ENCODE data around the gene FGF8. TPM values are rescaled to one million over a fixed set of nuclear protein-coding genes. Genes with fewer than 3 reads are reported as not detected.

FGF8 gene
- total and polyA plus RNA-seq, 2 of the 4 experiments (the other 2 are of a cell fraction) = 0.17 TPM; not detected in 1

- Histone ChIP-seq H3K27ac (ENCODE audit: insufficient read depth, low read length) (no peak overlapping the region), H2BK15ac (ENCODE audit: low read depth, low read length) (no peak overlapping the region), H3K9me3 (ENCODE audit: control insufficient read depth, insufficient read depth, low read length) (no peaks in the 10 kb centered on the region), H4K8ac (ENCODE audit: low read depth in 2 of 2, low read length in 2 of 2) (no peak overlapping the region), H3K4ac (ENCODE audit: low read depth, low read length) (no peak overlapping the region), H3K18ac (ENCODE audit: low read depth, low read length) (no peak overlapping the region), H4K5ac (ENCODE audit: low read depth, low read length) (no peak overlapping the region), H3K27me3 (ENCODE audit: control insufficient read depth, insufficient read depth, low read length) (no peaks in the 10 kb centered on the region), H3K23ac (ENCODE audit: low read depth, low read length) (peak overlapping the region; percentile 11; the same call in 1 of the 2 replicates), H3K36me3 (ENCODE audit: control insufficient read depth, insufficient read depth, low read length) (peaks cover 9% of the 10 kb centered on the region), H2BK20ac (ENCODE audit: low read depth, low read length) (no peak overlapping the region), H3K9ac (ENCODE audit: low read depth, low read length) (peak overlapping the region; percentile 95), H4K91ac (ENCODE audit: insufficient read depth, low read depth, low read length) (no peak overlapping the region), H2AFZ (replicated peaks; ENCODE audit: low read length, poor library complexity) (no peak overlapping the region), H3K4me2 (ENCODE audit: low read depth, low read length) (peak overlapping the region; percentile 90; the same call in 1 of the 2 replicates), H3K79me1 (ENCODE audit: low read depth in 1 of 2, low read length in 2 of 2) (peaks cover 0 to 26% of the 10 kb centered on the region in 2 experiments), H3K4me3 (ENCODE audit: insufficient read depth, low read depth, low read length) (peak overlapping the region; percentile 70), H3K14ac (replicated peaks; ENCODE audit: low read depth, low read length) (peak overlapping the region; percentile 29; the same call in 1 of the 2 replicates), H3K9me1 (ENCODE audit: insufficient read depth, low read length) (peaks cover 10% of the 10 kb centered on the region; the same call in 1 of the 2 replicates), H4K20me1 (ENCODE audit: insufficient read depth, low read length) (peaks cover 67% of the 10 kb centered on the region), H3K56ac (ENCODE audit: extremely low read depth, insufficient read depth, low read length) (peak overlapping the region; percentile 10; the same call in 1 of the 2 replicates), H2BK120ac (ENCODE audit: low read depth, low read length) (no peak overlapping the region), H3K4me1 (ENCODE audit: control insufficient read depth, insufficient read depth, low read length) (peaks cover 6% of the 10 kb centered on the region), H2AK9ac (replicated peaks; ENCODE audit: low read depth, low read length, poor library complexity) (no peak overlapping the region), H2BK5ac (ENCODE audit: low read depth, low read length, poor library complexity, severe bottlenecking) (no peak overlapping the region), H2AK5ac (ENCODE audit: low read depth, low read length) (no peak overlapping the region)
- BruUV-seq (replicated peaks) = TSS peak; percentile 2
- dilution Hi-C loops (cut with HindIII; ENCODE audit: low sequenced_read_pairs, unreplicated experiment) = no loop called here
- POLR2A ChIA-PET (ENCODE audit: unreplicated experiment) = interaction anchor here (0.7 kb wide), 1 partner anchor 123 kb away, joined by 9 read pairs; no protein-coding TSS in a partner anchor
- intact Hi-C loops (cut with micrococcal nuclease) = no loop called here
- no peak for ATAC-seq (ENCODE audit: low read depth)
- TF ChIP-seq RAD21 (IDR thresholded peaks at IDR 0.05; ENCODE audit: low read length) (no peak), CHD1 (IDR thresholded peaks at IDR 0.05; ENCODE audit: low read depth, low read length) (no peak), POLR2A (IDR thresholded peaks at IDR 0.05; ENCODE audit: low read depth, low read length) (no peak), BHLHE40 (IDR thresholded peaks at IDR 0.05; ENCODE audit: low read depth, low read length) (no peak), ELK1 (IDR thresholded peaks at IDR 0.05; ENCODE audit: borderline replicate concordance, low read depth, low read length) (no peak), FOS (IDR thresholded peaks at IDR 0.05; ENCODE audit: low read depth, low read length) (no peak), MAZ (IDR thresholded peaks at IDR 0.05; ENCODE audit: borderline replicate concordance, low read depth, low read length) (no peak), MXI1 (IDR thresholded peaks at IDR 0.05; ENCODE audit: borderline replicate concordance, low read depth, low read length) (no peak), NFE2L2 (IDR thresholded peaks at IDR 0.05; ENCODE audit: low read depth, low read length) (no peak), RFX5 (IDR thresholded peaks at IDR 0.05; ENCODE audit: low read depth, low read length) (no peak), MAFK (IDR thresholded peaks at IDR 0.05; ENCODE audit: low read depth, low read length) (no peak), CTCF (conservative IDR thresholded peaks at IDR 0.05; ENCODE audit: low read depth, low read length) (no peak), SMC3 (IDR thresholded peaks at IDR 0.05; ENCODE audit: low read depth, low read length) (no peak), USF2 (IDR thresholded peaks at IDR 0.05; ENCODE audit: low read depth, low read length) (no peak)
- WGBS, 2 experiments (ENCODE audit: extremely low coverage in 2 of 2, insufficient read length in 1 of 2) = 0% methylated on average over 1 of the region's 5 CpGs; no CpG with 5 or more reads in 1 of the 2 experiments
- in situ Hi-C loops (cut with MboI; ENCODE audit: low sequenced_read_pairs) = loop anchor here (25.0 kb wide), 1 partner anchor 879 kb away; no protein-coding TSS in a partner anchor
- CTCF ChIA-PET = interaction anchor here (0.9 kb wide), 1 partner anchor 24 kb away, joined by 5 read pairs; no protein-coding TSS in a partner anchor
- DNase-seq = no peak
Measured at GRCh38 chr10:101816376-101816775, 40.5 kb upstream of the FGF8 start.
